ENCODE results near the gene GPR137C. TPM values are rescaled to one million over a fixed set of nuclear protein-coding genes. Genes with fewer than 3 reads are reported as not detected.

Gene GPR137C
- total and polyA plus RNA-seq, 2 donors from 2014 or later = 0.24 to 0.54 TPM

- no peak for TF ChIP-seq CTCF (IDR thresholded peaks at IDR 0.05; ENCODE audit: borderline replicate concordance, extremely low read depth, insufficient read depth)
- Histone ChIP-seq H3K4me3 (ENCODE audit: low read length in 3 of 3) (no peak overlapping the region), H3K36me3 (ENCODE audit: control insufficient read depth in 2 of 3, insufficient read depth in 3 of 3, low read length in 3 of 3) (no peaks in the 10 kb centered on the region), H3K27me3 (ENCODE audit: control insufficient read depth, insufficient read depth, low read length) (no peaks in the 10 kb centered on the region), H3K27ac (ENCODE audit: low read depth in 2 of 2, low read length in 2 of 2) (no peak overlapping the region), H3K9me3 (ENCODE audit: control insufficient read depth in 2 of 3, insufficient read depth in 1 of 3, low read length in 3 of 3) (no peaks in the 10 kb centered on the region), H3K9ac (ENCODE audit: low read length in 3 of 3) (no peak overlapping the region), H3K4me1 (ENCODE audit: control insufficient read depth in 2 of 3, insufficient read depth in 2 of 3, low read depth in 1 of 3, low read length in 3 of 3) (no peaks in the 10 kb centered on the region)
- FAIRE-seq = no peak
- intact Hi-C loops (cut with DNase I) = no loop called here
- no peak for DNase-seq
Measured at GRCh38 chr14:52522033-52522432, 30.6 kb upstream of the GPR137C start.

GRCh38 chr14:52522581-52523345, 29.9 kb upstream of the GPR137C start:
- Histone ChIP-seq H3K27me3 (ENCODE audit: control insufficient read depth, insufficient read depth, low read length) (no peaks in the 10 kb centered on the region), H3K4me3 (ENCODE audit: low read length in 3 of 3) (no peak overlapping the region), H3K36me3 (ENCODE audit: control insufficient read depth in 2 of 3, insufficient read depth in 3 of 3, low read length in 3 of 3) (no peaks in the 10 kb centered on the region), H3K4me1 (ENCODE audit: control insufficient read depth in 2 of 3, insufficient read depth in 2 of 3, low read depth in 1 of 3, low read length in 3 of 3) (no peaks in the 10 kb centered on the region), H3K9me3 (ENCODE audit: control insufficient read depth in 2 of 3, insufficient read depth in 1 of 3, low read length in 3 of 3) (no peaks in the 10 kb centered on the region), H3K9ac (ENCODE audit: low read length in 3 of 3) (no peak overlapping the region), H3K27ac (ENCODE audit: low read depth in 2 of 2, low read length in 2 of 2) (no peak overlapping the region)
- no peak for TF ChIP-seq CTCF (IDR thresholded peaks at IDR 0.05; ENCODE audit: borderline replicate concordance, extremely low read depth, insufficient read depth)
- FAIRE-seq (no peak), DNase-seq (no peak)
- intact Hi-C loops (cut with DNase I) = no loop called here

- no peaks in the 10 kb centered on the region for H3K27me3 ChIP-seq (ENCODE audit: control insufficient read depth, insufficient read depth, low read length)
- no peak for FAIRE-seq
- H3K9ac ChIP-seq (ENCODE audit: low read length in 3 of 3) = no peak overlapping the region
- H3K4me1 ChIP-seq (ENCODE audit: control insufficient read depth in 2 of 3, insufficient read depth in 2 of 3, low read depth in 1 of 3, low read length in 3 of 3) = no peaks in the 10 kb centered on the region
- H3K9me3 ChIP-seq (ENCODE audit: control insufficient read depth in 2 of 3, insufficient read depth in 1 of 3, low read length in 3 of 3) = no peaks in the 10 kb centered on the region
- H3K4me3 ChIP-seq (ENCODE audit: low read length in 3 of 3) = no peak overlapping the region
- H3K36me3 ChIP-seq (ENCODE audit: control insufficient read depth in 2 of 3, insufficient read depth in 3 of 3, low read length in 3 of 3) = no peaks in the 10 kb centered on the region
- intact Hi-C loops (cut with DNase I) = no loop called here
- no peak for TF ChIP-seq CTCF (IDR thresholded peaks at IDR 0.05; ENCODE audit: borderline replicate concordance, extremely low read depth, insufficient read depth)
- DNase-seq = no peak
- H3K27ac ChIP-seq (ENCODE audit: low read depth in 2 of 2, low read length in 2 of 2) = no peak overlapping the region
Measured at GRCh38 chr14:52527052-52527451, 25.6 kb upstream of the GPR137C start.
